Measurements from ENCODE around the gene NFS1.

The NFS1 gene

DNA sequence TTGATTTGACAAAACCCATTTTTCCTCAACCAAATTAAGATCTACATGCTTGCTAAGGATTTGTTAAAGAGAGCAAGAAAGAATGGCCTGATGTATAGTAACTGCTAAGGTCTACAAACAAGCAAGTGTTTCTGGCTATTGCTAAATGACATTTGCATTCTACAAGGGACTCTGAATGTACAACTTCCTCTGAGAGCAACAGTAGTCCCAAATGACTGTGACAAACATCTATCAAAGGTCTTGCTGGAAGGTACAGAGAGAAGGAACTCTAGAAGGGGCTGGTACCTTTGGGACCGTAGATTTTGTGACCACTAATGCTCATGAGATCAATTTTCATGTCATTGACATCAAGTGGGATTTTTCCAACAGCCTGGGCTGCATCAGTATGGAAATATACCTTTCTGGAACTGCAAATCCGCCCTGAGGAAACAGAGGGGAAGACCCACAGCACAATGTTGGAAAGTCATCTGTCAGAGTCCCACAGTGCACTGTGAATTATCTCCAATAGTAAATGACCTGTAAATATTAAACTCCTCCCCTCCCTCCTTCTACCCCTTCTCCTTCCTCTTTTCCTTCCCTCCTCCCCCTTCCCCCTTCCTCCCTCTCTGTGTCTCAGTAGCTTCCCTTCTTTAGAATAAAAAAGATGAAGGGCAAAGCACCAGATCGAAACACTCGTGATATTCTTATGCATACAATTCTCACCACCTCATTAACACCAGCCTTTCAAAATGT, 18.5 kb downstream of the NFS1 start:
- Mint-ChIP-seq H3K4me1 (peaks cover 11% of the 10 kb centered on the region), H3K4me3 (no peak overlapping the region), H3K36me3 (ENCODE audit: low read depth) (peaks cover 5% of the 10 kb centered on the region), H3K27ac (peak overlapping the region; percentile 50), H3K27me3 (ENCODE audit: low read depth, poor library complexity) (no peaks in the 10 kb centered on the region), H3K9me3 (no peaks in the 10 kb centered on the region)
- no peak for DNase-seq
- TF ChIP-seq, protein P1, sequence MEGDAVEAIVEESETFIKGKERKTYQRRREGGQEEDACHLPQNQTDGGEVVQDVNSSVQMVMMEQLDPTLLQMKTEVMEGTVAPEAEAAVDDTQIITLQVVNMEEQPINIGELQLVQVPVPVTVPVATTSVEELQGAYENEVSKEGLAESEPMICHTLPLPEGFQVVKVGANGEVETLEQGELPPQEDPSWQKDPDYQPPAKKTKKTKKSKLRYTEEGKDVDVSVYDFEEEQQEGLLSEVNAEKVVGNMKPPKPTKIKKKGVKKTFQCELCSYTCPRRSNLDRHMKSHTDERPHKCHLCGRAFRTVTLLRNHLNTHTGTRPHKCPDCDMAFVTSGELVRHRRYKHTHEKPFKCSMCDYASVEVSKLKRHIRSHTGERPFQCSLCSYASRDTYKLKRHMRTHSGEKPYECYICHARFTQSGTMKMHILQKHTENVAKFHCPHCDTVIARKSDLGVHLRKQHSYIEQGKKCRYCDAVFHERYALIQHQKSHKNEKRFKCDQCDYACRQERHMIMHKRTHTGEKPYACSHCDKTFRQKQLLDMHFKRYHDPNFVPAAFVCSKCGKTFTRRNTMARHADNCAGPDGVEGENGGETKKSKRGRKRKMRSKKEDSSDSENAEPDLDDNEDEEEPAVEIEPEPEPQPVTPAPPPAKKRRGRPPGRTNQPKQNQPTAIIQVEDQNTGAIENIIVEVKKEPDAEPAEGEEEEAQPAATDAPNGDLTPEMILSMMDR (IDR thresholded peaks at IDR 0.05): no peak

DNA sequence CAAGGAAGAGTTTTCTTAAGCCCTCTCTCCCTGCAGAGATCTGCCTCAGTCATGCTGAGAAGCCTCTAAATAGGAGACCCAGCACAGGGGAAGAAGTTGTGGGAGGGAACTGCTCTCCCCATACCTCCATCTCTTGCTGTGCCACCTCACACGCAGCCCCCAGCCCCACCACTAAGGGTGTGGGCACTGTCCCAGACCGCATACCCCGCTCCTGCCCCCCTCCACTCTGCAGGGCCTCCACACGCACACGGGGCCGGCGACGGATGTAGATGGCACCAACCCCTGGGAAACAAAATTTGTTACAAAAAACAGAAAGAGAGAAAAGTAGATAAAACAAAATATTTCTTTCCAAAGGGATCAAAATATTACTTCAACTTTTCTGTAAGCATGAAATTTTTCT, 24.2 kb downstream of the NFS1 start:
- Mint-ChIP-seq H3K4me3 (no peak overlapping the region), H3K27me3 (ENCODE audit: low read depth, poor library complexity) (no peaks in the 10 kb centered on the region), H3K4me1 (peaks cover 8% of the 10 kb centered on the region), H3K27ac (no peak overlapping the region), H3K9me3 (no peaks in the 10 kb centered on the region), H3K36me3 (ENCODE audit: low read depth) (peaks cover 27% of the 10 kb centered on the region)
- no peak for DNase-seq
- TF ChIP-seq, protein P1 (IDR thresholded peaks at IDR 0.05): no peak

DNA sequence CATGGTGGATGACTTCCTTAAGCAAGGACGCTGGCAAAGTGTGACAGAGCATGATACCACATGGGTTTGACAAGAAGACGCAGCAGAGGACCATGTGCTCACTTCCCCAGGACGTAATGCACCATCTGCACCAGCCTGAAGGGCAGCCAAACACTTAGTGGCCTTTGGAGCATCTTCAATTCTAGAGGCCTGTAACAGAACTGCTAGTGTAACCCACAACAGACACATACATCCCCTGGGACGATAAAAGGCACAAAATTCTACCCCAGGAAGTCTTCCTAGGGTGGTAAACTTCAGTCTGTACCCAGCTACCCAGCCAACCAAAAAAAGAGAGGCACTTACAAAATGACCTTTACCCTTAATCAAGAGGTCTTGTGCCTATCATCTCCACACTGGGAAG, 25.3 kb downstream of the NFS1 start:
- Mint-ChIP-seq H3K27ac (no peak overlapping the region), H3K9me3 (no peaks in the 10 kb centered on the region), H3K4me3 (no peak overlapping the region), H3K27me3 (ENCODE audit: low read depth, poor library complexity) (peaks cover 3% of the 10 kb centered on the region), H3K4me1 (peaks cover 8% of the 10 kb centered on the region), H3K36me3 (ENCODE audit: low read depth) (peaks cover 35% of the 10 kb centered on the region)
- TF ChIP-seq, protein P1 (IDR thresholded peaks at IDR 0.05): no peak
- no peak for DNase-seq

DNA sequence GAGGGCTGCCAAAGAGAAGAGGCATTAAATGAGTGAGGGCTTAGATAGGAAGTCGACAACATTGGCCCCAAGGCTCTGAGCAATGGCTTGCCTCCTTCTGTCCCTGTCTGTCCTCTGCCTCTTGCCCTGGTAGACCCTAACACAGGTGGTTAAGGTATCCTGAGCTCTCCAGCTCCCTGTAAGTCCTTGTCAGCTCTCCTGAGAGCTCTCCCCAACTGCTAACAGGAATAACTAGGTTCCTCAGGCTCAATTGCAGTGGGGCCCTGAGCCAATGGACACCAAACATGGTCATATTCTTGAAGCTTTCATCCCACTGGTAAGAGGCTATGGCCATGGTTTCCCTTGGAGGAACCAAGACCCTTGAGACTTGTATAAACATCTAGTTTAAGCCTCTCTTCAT, 29.5 kb downstream of the NFS1 start:
- peaks cover 42% of the 10 kb centered on the region for H3K36me3 Mint-ChIP-seq (ENCODE audit: low read depth)

DNA sequence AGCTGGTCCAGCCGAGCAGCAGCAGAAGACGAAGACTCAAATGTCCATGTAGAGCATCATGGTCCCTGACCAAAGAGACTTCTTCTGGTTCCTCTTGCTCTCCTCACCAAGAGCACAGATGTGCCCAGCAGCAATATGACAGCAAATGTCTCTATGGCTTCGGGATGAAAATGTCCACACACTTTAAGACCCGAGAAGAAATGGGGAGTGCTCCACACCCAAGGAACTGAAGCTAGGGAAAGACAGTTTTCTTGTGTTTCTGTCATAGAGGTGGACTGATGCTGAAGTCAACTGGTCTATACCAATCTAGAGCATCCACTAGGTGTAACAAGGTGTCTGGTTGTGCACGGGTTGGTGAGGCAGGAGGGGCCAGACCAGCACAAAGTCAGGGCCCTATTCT, 29.9 kb downstream of the NFS1 start:
- peaks cover 13% of the 10 kb centered on the region for H3K4me1 Mint-ChIP-seq
- no peaks in the 10 kb centered on the region for H3K9me3 Mint-ChIP-seq
- no peak overlapping the region for H3K4me3 Mint-ChIP-seq
- peaks cover 6% of the 10 kb centered on the region for H3K27me3 Mint-ChIP-seq (ENCODE audit: low read depth, poor library complexity)
- no peak for DNase-seq
- TF ChIP-seq, protein P1 (IDR thresholded peaks at IDR 0.05): no peak
- no peak overlapping the region for H3K27ac Mint-ChIP-seq
- peaks cover 42% of the 10 kb centered on the region for H3K36me3 Mint-ChIP-seq (ENCODE audit: low read depth)

More for the DNA sequence above, 29.5 kb downstream of the NFS1 start:
- H3K4me1 Mint-ChIP-seq: peaks cover 13% of the 10 kb centered on the region
- no peaks in the 10 kb centered on the region for H3K9me3 Mint-ChIP-seq
- no peak for DNase-seq
- H3K27ac Mint-ChIP-seq: no peak overlapping the region
- H3K27me3 Mint-ChIP-seq (ENCODE audit: low read depth, poor library complexity): peaks cover 3% of the 10 kb centered on the region
- no peak overlapping the region for H3K4me3 Mint-ChIP-seq
- TF ChIP-seq, protein P1 (IDR thresholded peaks at IDR 0.05): no peak

DNA sequence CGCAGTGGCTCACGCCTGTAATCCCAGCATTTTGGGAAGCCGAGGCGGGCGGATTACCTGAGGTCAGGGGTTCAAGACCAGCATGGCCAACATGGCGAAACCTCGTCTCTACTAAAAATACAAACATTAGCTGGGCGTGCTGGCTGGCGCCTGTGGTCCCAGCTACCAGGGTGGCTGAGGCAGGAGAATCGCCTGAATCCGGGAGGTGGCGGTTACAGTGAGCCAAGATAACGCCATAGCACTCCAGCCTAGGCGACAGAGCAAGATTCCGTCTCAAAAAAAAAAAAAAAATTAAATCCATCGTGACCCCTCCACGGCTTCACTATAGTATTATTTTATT, 33.2 kb downstream of the NFS1 start:
- no peak overlapping the region for H3K4me3 Mint-ChIP-seq
- H3K27ac Mint-ChIP-seq: no peak overlapping the region
- peaks cover 44% of the 10 kb centered on the region for H3K36me3 Mint-ChIP-seq (ENCODE audit: low read depth)
- no peaks in the 10 kb centered on the region for H3K9me3 Mint-ChIP-seq
- TF ChIP-seq, protein P1 (IDR thresholded peaks at IDR 0.05): no peak
- H3K27me3 Mint-ChIP-seq (ENCODE audit: low read depth, poor library complexity): peaks cover 6% of the 10 kb centered on the region
- no peak for DNase-seq
- peaks cover 42% of the 10 kb centered on the region for H3K4me1 Mint-ChIP-seq
